Epithelial cell of prostate (primary cell): ENCODE data around the gene SPDYE4.

Experiments used
- DNase-seq: peaks from one replicate; pipeline ENCODE4 v3.0.0-alpha.2; 2011; ENCODE audit warnings: low read depth, low spot score
- H3K27ac ChIP-seq: fragments of 450-650 bp; 2 replicates; pipeline ENCODE4 v1.5.1; 2017; ENCODE audit warnings: mild to moderate bottlenecking

Gene SPDYE4

GRCh38 chr17:8718001-8718563, 40.3 kb downstream of the SPDYE4 start:
- no peak for DNase-seq
- H3K27ac ChIP-seq: no peak overlapping the region

GRCh38 chr17:8713878-8714277, 44.5 kb downstream of the SPDYE4 start:
- H3K27ac ChIP-seq: no peak overlapping the region
- no peak for DNase-seq

GRCh38 chr17:8713315-8713714, 45.0 kb downstream of the SPDYE4 start:
- H3K27ac ChIP-seq: no peak overlapping the region
- DNase-seq: no peak

GRCh38 chr17:8712698-8713097, 45.6 kb downstream of the SPDYE4 start:
- H3K27ac ChIP-seq: no peak overlapping the region
- DNase-seq: no peak

- no peak for DNase-seq
- no peak overlapping the region for H3K27ac ChIP-seq
Measured at GRCh38 chr17:8711291-8711690, 47.1 kb downstream of the SPDYE4 start.

- no peak for DNase-seq
- no peak overlapping the region for H3K27ac ChIP-seq
Measured at GRCh38 chr17:8710813-8711212, 47.5 kb downstream of the SPDYE4 start.

- no peak overlapping the region for H3K27ac ChIP-seq
- DNase-seq: no peak
Measured at GRCh38 chr17:8709006-8709405, 49.3 kb downstream of the SPDYE4 start.

- no peak for DNase-seq
- no peak overlapping the region for H3K27ac ChIP-seq
Measured at GRCh38 chr17:8708025-8708461, 50.3 kb downstream of the SPDYE4 start.

- no peak for DNase-seq
- no peak overlapping the region for H3K27ac ChIP-seq
Measured at GRCh38 chr17:8707332-8708024, 50.9 kb downstream of the SPDYE4 start.

- no peak for DNase-seq
- H3K27ac ChIP-seq: no peak overlapping the region
Measured at GRCh38 chr17:8706431-8706830, 51.9 kb downstream of the SPDYE4 start.

- no peak overlapping the region for H3K27ac ChIP-seq
- DNase-seq: no peak
Measured at GRCh38 chr17:8705427-8705826, 52.9 kb downstream of the SPDYE4 start.

- H3K27ac ChIP-seq: no peak overlapping the region
- no peak for DNase-seq
Measured at GRCh38 chr17:8703001-8703400, 55.3 kb downstream of the SPDYE4 start.

GRCh38 chr17:8701754-8702153, 56.6 kb downstream of the SPDYE4 start:
- no peak overlapping the region for H3K27ac ChIP-seq
- DNase-seq: no peak

GRCh38 chr17:8701221-8701620, 57.1 kb downstream of the SPDYE4 start:
- no peak overlapping the region for H3K27ac ChIP-seq
- no peak for DNase-seq
